Fibroblast of lung (primary cell): ENCODE measurements around the gene MYORG. TPM values are rescaled to one million over a fixed set of nuclear protein-coding genes. Genes with fewer than 3 reads are reported as not detected.

Experiments
- DNase-seq, 2 donors: peaks; one replicate each; pipeline versions ENCODE4 v3.0.0 to v3.0.0-alpha.2; 2010; ENCODE audit warnings: low read depth in 2 of 2
- H2AFZ ChIP-seq: 2 replicates; pipeline ENCODE4 v1.5.1; 2012; ENCODE audit warnings: low read length, control low read depth, inconsistent platforms
- H3K27ac ChIP-seq: 2 replicates; pipeline ENCODE4 v1.5.1; 2011; ENCODE audit warnings: low read length, control low read depth; ENCODE audit not compliant: insufficient read depth
- H3K27me3 ChIP-seq: 2 replicates; pipeline ENCODE4 v1.5.1; 2011; ENCODE audit warnings: mild to moderate bottlenecking, low read length; ENCODE audit not compliant: control insufficient read depth, insufficient read depth
- H3K36me3 ChIP-seq: 2 replicates; pipeline ENCODE4 v1.5.1; 2011; ENCODE audit warnings: low read length; ENCODE audit not compliant: control insufficient read depth, insufficient read depth
- H3K4me1 ChIP-seq: 2 replicates; pipeline ENCODE4 v1.5.1; 2011; ENCODE audit warnings: low read length; ENCODE audit not compliant: control insufficient read depth, insufficient read depth; ENCODE audit errors: extremely low read depth
- H3K4me2 ChIP-seq: 2 replicates; pipeline ENCODE4 v1.5.1; 2011; ENCODE audit warnings: low read length, control low read depth; ENCODE audit not compliant: insufficient read depth; ENCODE audit errors: extremely low read depth
- H3K4me3 ChIP-seq, 4 experiments: fragments of 200-600 bp in 1 of 4; sonication (generic) in 1 of 4; replicated peaks in 1 of 4; 2 replicates each; pipeline ENCODE4 v1.5.1; 2011 to 2016; ENCODE audit warnings: low read length in 4 of 4, low read depth in 3 of 4, mild to moderate bottlenecking in 3 of 4, control low read depth in 2 of 4, inconsistent platforms in 1 of 4, mixed read lengths in 1 of 4; ENCODE audit not compliant: insufficient read depth in 1 of 4; ENCODE audit errors: control extremely low read depth in 1 of 4
- H3K79me2 ChIP-seq: 2 replicates; pipeline ENCODE4 v1.5.1; 2012; ENCODE audit warnings: mild to moderate bottlenecking, low read length, inconsistent platforms; ENCODE audit not compliant: control insufficient read depth, insufficient read depth
- H3K9ac ChIP-seq: 2 replicates; pipeline ENCODE4 v1.5.1; 2011; ENCODE audit warnings: mild to moderate bottlenecking, low read length, control low read depth; ENCODE audit not compliant: insufficient read depth
- H3K9me3 ChIP-seq: 2 replicates; pipeline ENCODE4 v1.5.1; 2012; ENCODE audit warnings: low read depth, low read length; ENCODE audit not compliant: control insufficient read depth, insufficient read depth
- H4K20me1 ChIP-seq: 2 replicates; pipeline ENCODE4 v1.5.1; 2011; ENCODE audit warnings: low read length; ENCODE audit not compliant: control insufficient read depth, insufficient read depth; ENCODE audit errors: extremely low read depth
- CTCF ChIP-seq, 2 donors: IDR thresholded peaks in 1 of 2; conservative IDR thresholded peaks in 1 of 2; 1 replicate in 1 of 2; 2 replicates in 1 of 2; pipeline ENCODE4 v1.5.1; 2011 to 2012; ENCODE audit warnings: low read length in 2 of 2, control low read depth in 1 of 2, inconsistent platforms in 1 of 2, low read depth in 1 of 2, mild to moderate bottlenecking in 1 of 2
- EZH2 ChIP-seq: IDR thresholded peaks from 2 replicates; pipeline ENCODE4 v1.5.1; 2012; ENCODE audit warnings: low read length, control low read depth, mild to moderate bottlenecking; ENCODE audit errors: missing control alignments
- polyA plus RNA-seq, 2 donors: library from polyadenylated mRNA; depleted of rRNA in 1 of 2; stranded (reverse) in 1 of 2; unstranded in 1 of 2; fragments of >200 nt; gene quantifications; 2 replicates each; pipeline ENCODE4 v1.2.1, GENCODE V29; 2011 to 2012; ENCODE audit warnings: missing spikeins in 1 of 2
- total RNA-seq: library from RNA; depleted of rRNA; stranded (reverse); fragments of >200 nt; gene quantifications from 2 replicates; pipeline ENCODE4 v1.2.1, GENCODE V29; 2014

The MYORG gene
- total and polyA plus RNA-seq, 2 donors (not counting 1 experiment from before 2014, with no cell fraction given), result 0.34 to 0.83 TPM

- H3K9ac ChIP-seq, result no peak overlapping the region
- H3K27ac ChIP-seq, result no peak overlapping the region
- no peak overlapping the region for H3K4me3 ChIP-seq
- no peaks in the 10 kb centered on the region for H4K20me1 ChIP-seq
- H2AFZ ChIP-seq, result no peak overlapping the region
- no peak for DNase-seq
- no peaks in the 10 kb centered on the region for H3K9me3 ChIP-seq
- no peaks in the 10 kb centered on the region for H3K79me2 ChIP-seq
- no peaks in the 10 kb centered on the region for H3K4me1 ChIP-seq
- TF ChIP-seq EZH2 (no peak), CTCF (conservative IDR thresholded peaks at IDR 0.05 in 1 of 2, IDR thresholded peaks at IDR 0.05 in 1 of 2; ENCODE audit: low read depth in 1 of 2, low read length in 2 of 2) (no peak)
- no peaks in the 10 kb centered on the region for H3K36me3 ChIP-seq
- peaks cover 17% of the 10 kb centered on the region for H3K27me3 ChIP-seq
- H3K4me2 ChIP-seq, result no peak overlapping the region
Measured at GRCh38 chr9:34372467-34373011, 4.2 kb downstream of the MYORG start.

DNA sequence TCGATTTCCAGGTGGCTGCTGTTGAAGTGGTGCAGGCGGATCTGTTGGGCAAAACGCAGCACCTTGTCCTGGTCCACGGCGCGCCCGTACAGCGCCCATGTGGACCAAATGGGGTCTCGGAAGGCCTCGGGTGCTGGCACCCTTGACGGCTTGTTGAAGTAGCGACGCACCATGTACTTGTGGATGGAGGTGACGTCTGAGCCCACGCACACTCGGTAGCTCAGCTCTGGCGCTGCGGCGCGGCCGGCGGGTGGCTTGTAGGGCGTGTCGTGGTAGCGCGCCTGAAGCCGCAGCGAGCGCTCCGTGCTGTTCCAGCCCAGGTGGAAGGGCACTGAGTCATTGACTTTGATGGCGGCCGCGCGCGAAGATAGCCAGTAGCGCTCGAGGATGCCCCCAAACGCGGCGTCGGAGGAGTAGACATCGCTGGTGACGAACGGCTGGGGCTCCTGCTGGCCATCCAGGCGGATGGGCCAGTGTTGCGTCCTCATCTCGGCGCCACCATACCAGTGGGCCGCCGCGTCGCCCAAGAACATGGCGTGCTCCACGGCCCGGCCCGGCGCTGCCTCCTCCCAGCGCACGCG is 4.7 kb downstream of the MYORG start:
- Histone ChIP-seq H3K9ac (no peak overlapping the region), H3K36me3 (no peaks in the 10 kb centered on the region), H3K9me3 (no peaks in the 10 kb centered on the region), H4K20me1 (no peaks in the 10 kb centered on the region), H3K4me3 (no peak overlapping the region), H3K4me2 (no peak overlapping the region), H3K27me3 (peaks cover 17% of the 10 kb centered on the region), H2AFZ (no peak overlapping the region), H3K79me2 (no peaks in the 10 kb centered on the region), H3K27ac (no peak overlapping the region), H3K4me1 (no peaks in the 10 kb centered on the region)
- no peak for TF ChIP-seq EZH2
- TF ChIP-seq CTCF (conservative IDR thresholded peaks at IDR 0.05 in 1 of 2, IDR thresholded peaks at IDR 0.05 in 1 of 2; ENCODE audit: low read depth in 1 of 2, low read length in 2 of 2), result no peak
- DNase-seq, result no peak

- no peaks in the 10 kb centered on the region for H3K9me3 ChIP-seq
- H4K20me1 ChIP-seq, result no peaks in the 10 kb centered on the region
- H3K36me3 ChIP-seq, result no peaks in the 10 kb centered on the region
- H3K27me3 ChIP-seq, result peaks cover 17% of the 10 kb centered on the region
- DNase-seq, result peak in 1 of 2 donors; percentile 11
- H3K4me2 ChIP-seq, result peak overlapping the region; percentile 64
- TF ChIP-seq CTCF (conservative IDR thresholded peaks at IDR 0.05 in 1 of 2, IDR thresholded peaks at IDR 0.05 in 1 of 2; ENCODE audit: low read depth in 1 of 2, low read length in 2 of 2) (no peak), EZH2 (peak; percentile 66)
- H3K4me3 ChIP-seq, result peak overlapping the region in 2 of 4 experiments; percentile 25 to 47
- H2AFZ ChIP-seq, result peak overlapping the region; percentile 26
- H3K9ac ChIP-seq, result no peak overlapping the region
- no peaks in the 10 kb centered on the region for H3K4me1 ChIP-seq
- no peak overlapping the region for H3K27ac ChIP-seq
- no peaks in the 10 kb centered on the region for H3K79me2 ChIP-seq
Measured at GRCh38 chr9:34370970-34371880, 5.5 kb downstream of the MYORG start.
